ENCODE measurements around the gene RHBDF1. TPM values are rescaled to one million over a fixed set of nuclear protein-coding genes. Genes with fewer than 3 reads are reported as not detected.
"Not testable (repeated sequence)": the region's sequence is repeated elsewhere in the genome, so short reads cannot be mapped to it uniquely, and the experiment has no call there.

RHBDF1 gene
- polyA plus RNA-seq, 3 donors = 25.3 to 30.4 (median 29.9) TPM

- DNase-seq = no peak
Measured at GRCh38 chr16:37511-37910, 34.9 kb downstream of the RHBDF1 start.

DNA sequence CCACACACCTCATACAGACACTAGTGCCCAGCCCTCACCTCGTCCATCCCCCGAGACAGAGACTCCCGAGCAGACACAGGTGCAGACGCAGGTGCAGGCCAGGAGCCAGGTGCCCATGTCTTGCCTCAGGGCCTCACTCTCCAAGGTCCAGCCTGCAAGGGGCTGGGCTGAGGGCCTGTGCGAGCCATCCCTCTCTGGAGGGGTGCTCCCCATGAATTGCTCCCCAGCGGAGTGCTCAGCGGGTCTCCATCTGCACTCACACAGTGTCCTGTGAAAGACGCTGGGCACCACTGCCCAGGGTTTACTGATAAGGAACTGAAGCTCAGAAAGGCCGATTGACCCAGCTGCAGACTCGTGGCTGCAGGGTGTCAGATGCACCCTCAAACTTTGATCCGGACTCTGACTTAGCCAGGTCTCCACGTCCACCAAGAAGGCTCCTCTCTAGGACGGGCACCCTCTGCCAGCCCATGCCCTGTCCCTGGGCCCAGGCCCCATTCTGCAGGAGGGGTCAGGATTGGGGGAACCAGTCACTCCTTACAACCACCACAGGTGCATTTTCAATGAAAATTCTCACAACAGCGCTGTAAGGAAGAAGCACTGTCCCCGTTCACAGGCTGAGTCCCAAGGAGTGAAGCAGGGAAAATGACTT lies 36.0 kb downstream of the RHBDF1 start:
- no peak for DNase-seq

- DNase-seq = no peak
Measured at GRCh38 chr16:35678-36305, 36.6 kb downstream of the RHBDF1 start.

- DNase-seq = no peak
Measured at GRCh38 chr16:35011-35677, 37.3 kb downstream of the RHBDF1 start.

DNA sequence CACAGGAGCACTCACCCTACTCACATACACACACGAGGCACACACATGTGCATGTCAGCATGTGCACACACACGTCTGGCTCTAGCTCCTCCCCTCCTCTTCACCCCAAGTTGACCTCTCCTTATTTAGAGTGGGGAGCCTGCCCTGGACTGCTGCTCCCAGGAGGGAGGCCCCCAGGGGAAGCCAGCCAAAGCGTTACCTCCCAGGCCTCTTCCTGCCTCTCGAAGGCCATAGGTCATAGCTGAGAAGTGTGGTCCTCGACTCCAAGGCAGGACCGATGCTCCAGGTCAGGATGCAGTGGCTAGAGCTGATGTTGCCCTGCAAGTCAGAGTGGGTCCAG lies 37.8 kb downstream of the RHBDF1 start:
- DNase-seq = no peak

DNA sequence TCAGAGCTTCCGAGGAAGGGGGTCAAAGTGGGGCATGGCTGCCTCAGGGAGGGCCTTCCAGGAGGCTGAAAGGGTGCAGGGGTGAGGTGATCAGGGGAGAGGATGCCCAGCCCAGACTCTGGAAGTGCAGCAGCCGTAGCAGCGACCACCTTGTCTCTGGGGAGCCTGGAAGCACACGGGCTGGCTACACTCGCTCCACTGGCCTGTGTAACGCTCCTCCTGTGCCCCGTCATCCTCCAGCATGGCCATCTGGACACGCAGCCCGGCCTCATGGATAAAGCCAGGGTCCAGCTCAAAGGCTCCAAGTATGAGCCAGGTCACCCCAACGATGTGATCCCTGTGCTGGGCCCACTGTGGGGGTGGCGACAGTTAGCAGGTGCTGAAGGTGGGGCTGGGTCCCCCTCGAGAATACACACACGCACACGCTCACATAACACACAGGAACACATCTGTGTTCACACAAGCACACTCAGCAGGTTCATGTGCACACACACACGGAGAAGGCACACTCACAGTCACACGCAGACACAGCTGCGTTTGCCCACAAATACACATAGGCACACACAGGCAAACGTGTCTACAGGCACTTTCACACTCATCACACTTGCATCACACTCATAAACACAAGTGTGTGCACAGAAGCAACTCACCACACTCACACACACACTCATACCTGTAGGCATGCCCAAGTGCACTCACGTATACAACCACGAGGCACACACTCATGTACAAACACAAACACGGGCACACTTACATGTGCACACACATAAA lies 38.4 kb downstream of the RHBDF1 start:
- DNase-seq = no peak

- DNase-seq = not testable (repeated sequence)
Measured at GRCh38 chr16:33154-33876, 39.1 kb downstream of the RHBDF1 start.

DNA sequence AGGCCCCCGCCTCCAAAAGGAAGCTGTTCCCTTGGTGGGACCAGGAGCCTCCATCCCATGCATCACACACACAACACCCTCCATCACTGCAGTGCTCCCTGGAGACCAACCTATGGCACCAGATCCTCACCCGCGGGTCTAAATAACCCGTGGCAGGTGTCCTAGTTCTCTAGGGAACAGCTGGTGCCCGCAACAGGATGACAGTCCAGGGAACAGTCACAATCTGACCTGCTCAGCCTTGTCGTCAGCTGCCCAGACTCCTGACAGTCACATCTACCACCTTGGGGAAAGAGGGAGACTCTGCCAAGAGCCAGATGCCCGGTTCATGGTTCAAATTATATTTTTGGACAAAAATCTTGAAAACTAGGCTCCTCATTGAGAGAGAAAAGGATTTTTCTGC lies 41.8 kb downstream of the RHBDF1 start:
- not testable (repeated sequence) for DNase-seq

- not testable (repeated sequence) for DNase-seq
Measured at GRCh38 chr16:25926-26348, 46.5 kb downstream of the RHBDF1 start.

DNA sequence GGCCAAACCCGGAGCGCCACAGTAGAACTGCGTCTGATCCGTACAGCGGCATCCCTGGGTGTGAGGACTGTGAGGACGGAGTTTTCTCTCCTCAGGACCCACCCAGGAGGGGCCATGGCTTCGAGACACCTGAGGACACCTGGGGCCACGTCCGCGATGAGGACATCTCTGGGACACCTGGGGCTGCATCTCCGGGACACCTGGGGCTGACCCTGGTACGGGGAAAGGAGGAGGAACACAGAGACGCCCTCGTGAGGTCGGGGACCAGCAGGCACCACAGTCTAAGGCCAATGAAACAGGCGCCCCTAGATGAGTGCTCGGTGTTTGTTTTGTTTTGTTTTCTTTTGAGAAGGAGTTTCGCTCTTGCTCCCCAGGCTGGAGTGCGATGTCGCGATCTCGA lies 48.3 kb downstream of the RHBDF1 start:
- not testable (repeated sequence) for DNase-seq

- DNase-seq = not testable (repeated sequence)
Measured at GRCh38 chr16:20886-21285, 51.5 kb downstream of the RHBDF1 start.

GRCh38 chr16:17062-17765 lies 55.2 kb downstream of the RHBDF1 start:
- DNase-seq = not testable (repeated sequence)

- not testable (repeated sequence) for DNase-seq
Measured at GRCh38 chr16:10772-11171, 61.7 kb downstream of the RHBDF1 start.

DNA sequence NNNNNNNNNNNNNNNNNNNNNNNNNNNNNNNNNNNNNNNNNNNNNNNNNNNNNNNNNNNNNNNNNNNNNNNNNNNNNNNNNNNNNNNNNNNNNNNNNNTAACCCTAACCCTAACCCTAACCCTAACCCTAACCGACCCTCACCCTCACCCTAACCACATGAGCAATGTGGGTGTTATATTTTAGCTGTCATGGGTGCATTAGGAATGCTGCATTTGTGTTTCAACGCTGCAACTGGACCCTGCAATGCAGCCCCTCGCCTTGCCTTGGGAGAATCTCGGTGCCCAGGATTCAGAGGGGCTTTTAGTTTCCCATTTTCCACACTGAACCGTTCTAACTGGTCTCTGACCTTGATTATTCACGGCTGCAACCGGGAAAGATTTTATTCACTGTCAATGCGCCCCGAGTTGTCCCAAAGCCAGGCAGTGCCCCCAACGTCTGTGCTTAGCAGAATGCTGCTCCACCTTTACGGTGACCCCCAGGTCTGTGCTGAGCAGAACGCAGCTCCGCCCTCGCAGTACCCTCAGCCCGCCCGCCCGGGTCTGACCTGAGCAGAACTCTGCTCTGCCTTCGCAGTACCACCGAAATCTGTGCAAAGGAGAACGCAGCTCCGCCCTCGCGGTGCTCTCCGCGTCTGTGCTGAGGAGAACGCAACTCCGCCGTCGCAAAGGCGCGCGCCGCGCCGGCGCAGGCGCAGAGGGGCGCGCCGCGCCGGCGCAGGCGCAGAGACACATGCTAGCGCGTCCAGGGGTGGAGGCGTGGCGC lies 62.3 kb downstream of the RHBDF1 start:
- DNase-seq = no peak

Other genes starting within 250 kb of the RHBDF1 start
- 10 to 100 TPM; 12.3 to 13.6 (median 13.5) TPM for gene POLR3K, start 19.0 kb downstream of the RHBDF1 start, polyA plus RNA-seq (ENCODE audit: insufficient read length in 3 of 3)
- gene SNRNP25, start 18.8 kb downstream of the RHBDF1 start, polyA plus RNA-seq (ENCODE audit: insufficient read length in 3 of 3) = 10 to 100 TPM; 43.0 to 46.0 (median 44.3) TPM
- 10 to 100 TPM; 26.9 to 32.2 (median 31.5) TPM for gene MPG, start 5.6 kb upstream of the RHBDF1 start, polyA plus RNA-seq (ENCODE audit: insufficient read length in 3 of 3)
- gene NPRL3, start 66.0 kb upstream of the RHBDF1 start, polyA plus RNA-seq (ENCODE audit: insufficient read length in 3 of 3) = 10 to 100 TPM; 30.9 to 38.4 (median 36.7) TPM
- gene HBZ, start 80.0 kb upstream of the RHBDF1 start, polyA plus RNA-seq (ENCODE audit: insufficient read length in 3 of 3) = 1 to 10 TPM; 1.8 to 3.1 (median 2.4) TPM
- 1 to 10 TPM; 3.2 to 5.6 (median 4.8) TPM for gene HBM, start 93.3 kb upstream of the RHBDF1 start, polyA plus RNA-seq (ENCODE audit: insufficient read length in 3 of 3)
- 1,000 to 10,000 TPM in 2 of 3 donors, 100 to 1,000 TPM in 1; 753 to 1,397 (median 1,145) TPM for gene HBA2, start 100.2 kb upstream of the RHBDF1 start, polyA plus RNA-seq (ENCODE audit: insufficient read length in 3 of 3)
- 100 to 1,000 TPM; 567 to 842 (median 719) TPM for gene HBA1, start 104.0 kb upstream of the RHBDF1 start, polyA plus RNA-seq (ENCODE audit: insufficient read length in 3 of 3)
- 1 to 10 TPM in 1 of 3 donors, under 1 TPM in 2; 0.73 to 1.2 (median 0.75) TPM for gene HBQ1, start 107.8 kb upstream of the RHBDF1 start, polyA plus RNA-seq (ENCODE audit: insufficient read length in 3 of 3)
- gene LUC7L, start 156.8 kb upstream of the RHBDF1 start, polyA plus RNA-seq (ENCODE audit: insufficient read length in 3 of 3) = 100 to 1,000 TPM; 116 to 159 (median 151) TPM
- gene FAM234A, start 162.2 kb upstream of the RHBDF1 start, polyA plus RNA-seq (ENCODE audit: insufficient read length in 3 of 3) = 10 to 100 TPM; 85.7 to 90.9 (median 87.4) TPM
- gene RGS11, start 203.3 kb upstream of the RHBDF1 start, polyA plus RNA-seq (ENCODE audit: insufficient read length in 3 of 3) = 1 to 10 TPM; 1.8 to 2.8 (median 1.9) TPM
- 1 to 10 TPM; 1.2 to 5.6 (median 4.2) TPM for gene ARHGDIG, start 208.0 kb upstream of the RHBDF1 start, polyA plus RNA-seq (ENCODE audit: insufficient read length in 3 of 3)
- 1 to 10 TPM in 2 of 3 donors, under 1 TPM in 1; 0.58 to 2.4 (median 1.4) TPM for gene PDIA2, start 210.5 kb upstream of the RHBDF1 start, polyA plus RNA-seq (ENCODE audit: insufficient read length in 3 of 3)

Measured in renal pelvis (tissue), 4 donors.